ENCODE results near the gene DCLK1. TPM values are rescaled to one million over a fixed set of nuclear protein-coding genes. Genes with fewer than 3 reads are reported as not detected.

Gene DCLK1
- total RNA-seq, 1 experiment from 2014 or later, result 2.2 TPM

Other genes starting within 250 kb of the DCLK1 start
- gene SOHLH2, start 83.2 kb upstream of the DCLK1 start, total RNA-seq (2014; rRNA removed; shearing (Covaris generic)), result 0.37 TPM in 1 of 2 replicates, not detected in the other
- gene CCDC169, start 166.4 kb upstream of the DCLK1 start, total RNA-seq (2014; rRNA removed; shearing (Covaris generic)), result 1.4 and 5.0 TPM in 2 replicates
- gene SPART, start 215.0 kb upstream of the DCLK1 start, total RNA-seq (2014; rRNA removed; shearing (Covaris generic)), result 64.1 and 94.7 TPM in 2 replicates